Measurements from ENCODE around the gene ADM2.

DNA sequence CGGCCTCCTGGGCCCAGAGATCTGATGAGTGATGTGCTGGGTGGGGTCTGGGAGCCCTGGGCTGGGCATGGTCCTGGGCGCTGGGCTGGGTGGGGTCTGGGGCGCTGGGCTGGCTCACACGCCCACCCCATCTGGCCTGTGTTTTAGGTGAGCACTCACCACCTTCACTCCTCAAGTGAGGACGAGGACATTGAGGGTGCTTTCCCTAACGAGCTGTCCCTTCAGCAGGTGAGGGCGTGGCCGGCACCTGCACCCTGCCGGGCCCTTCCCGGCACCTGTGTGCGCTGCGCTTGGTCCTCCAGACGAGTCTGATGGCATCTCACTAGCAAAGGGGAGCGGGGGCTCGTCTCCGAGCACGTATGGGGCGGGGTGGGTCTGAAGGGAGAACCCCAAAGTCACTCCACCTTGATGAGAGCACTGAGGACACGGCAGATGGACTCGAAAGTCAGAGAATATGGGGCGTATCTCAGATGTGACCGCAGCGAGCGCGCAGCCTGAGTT, 44.5 kb upstream of the ADM2 start:
- no peak for TF ChIP-seq SP1 (IDR thresholded peaks at IDR 0.05)
- TF ChIP-seq HDGF (IDR thresholded peaks at IDR 0.05; ENCODE audit: borderline replicate concordance): no peak
- TF ChIP-seq BHLHE40 (IDR thresholded peaks at IDR 0.05; ENCODE audit: borderline replicate concordance): no peak
- no peak for TF ChIP-seq ZNF384 (IDR thresholded peaks at IDR 0.05)
- no peak for TF ChIP-seq ARNT (IDR thresholded peaks at IDR 0.05)
- TF ChIP-seq ELF4 (IDR thresholded peaks at IDR 0.05): no peak
- no peak for TF ChIP-seq SUZ12 (IDR thresholded peaks at IDR 0.05)
- TF ChIP-seq CTBP1 (IDR thresholded peaks at IDR 0.05; ENCODE audit: borderline replicate concordance): no peak

Measured in HEK293T (cell line).